ENCODE measurements around the gene MOGAT2. TPM values are rescaled to one million over a fixed set of nuclear protein-coding genes. Genes with fewer than 3 reads are reported as not detected.

MOGAT2 gene
- total RNA-seq, 1 donor from 2014 or later, result not detected

- H3K4me3 Mint-ChIP-seq, result no peak overlapping the region
- H3K27me3 Mint-ChIP-seq (ENCODE audit: insufficient read depth), result peaks cover 26% of the 10 kb centered on the region
- H3K9me3 Mint-ChIP-seq, result no peaks in the 10 kb centered on the region
- intact Hi-C loops (cut with micrococcal nuclease), result no loop called here
- H3K36me3 Mint-ChIP-seq (ENCODE audit: low read depth), result no peaks in the 10 kb centered on the region
- no peak overlapping the region for H3K27ac Mint-ChIP-seq
- DNase-seq (ENCODE audit: low spot score), result no peak
- peaks cover 7% of the 10 kb centered on the region for H3K4me1 Mint-ChIP-seq (ENCODE audit: low read depth)
Measured at GRCh38 chr11:75700940-75701339, 16.7 kb upstream of the MOGAT2 start.

- no peak for DNase-seq (ENCODE audit: low spot score)
- Mint-ChIP-seq H3K27ac (no peak overlapping the region), H3K9me3 (peaks cover 3% of the 10 kb centered on the region), H3K36me3 (ENCODE audit: low read depth) (no peaks in the 10 kb centered on the region), H3K4me3 (no peak overlapping the region), H3K27me3 (ENCODE audit: insufficient read depth) (peaks cover 20% of the 10 kb centered on the region), H3K4me1 (ENCODE audit: low read depth) (peaks cover 8% of the 10 kb centered on the region)
- intact Hi-C loops (cut with micrococcal nuclease), result no loop called here
Measured at GRCh38 chr11:75703695-75704237, 13.9 kb upstream of the MOGAT2 start.

DNA sequence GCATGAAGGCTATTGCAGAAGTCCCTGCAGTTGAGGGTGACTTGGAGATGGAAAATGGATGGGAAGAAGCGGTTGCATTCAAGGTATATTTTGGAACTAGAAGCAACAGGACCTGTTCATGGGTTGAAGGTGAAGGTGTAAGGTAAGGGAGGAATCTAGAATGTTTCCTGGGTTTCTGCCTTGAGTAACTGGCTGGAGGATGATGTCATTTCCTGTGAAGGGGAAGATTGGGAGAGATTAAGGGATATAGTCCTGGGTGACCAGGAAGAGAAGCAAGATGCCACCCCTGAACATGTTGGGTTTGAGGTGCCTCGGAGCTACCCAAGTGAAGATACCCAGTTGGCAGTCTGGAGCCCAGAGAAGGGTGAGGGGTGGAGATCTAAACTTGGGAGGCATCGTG lies 12.1 kb upstream of the MOGAT2 start:
- DNase-seq (ENCODE audit: low spot score), result no peak
- intact Hi-C loops (cut with micrococcal nuclease), result loop anchor here (5.0 kb wide), 1 partner anchor 612 kb away; no protein-coding TSS in a partner anchor
- Mint-ChIP-seq H3K36me3 (ENCODE audit: low read depth) (no peaks in the 10 kb centered on the region), H3K4me3 (no peak overlapping the region), H3K9me3 (peaks cover 3% of the 10 kb centered on the region), H3K27ac (peak overlapping the region; percentile 16), H3K27me3 (ENCODE audit: insufficient read depth) (peaks cover 20% of the 10 kb centered on the region), H3K4me1 (ENCODE audit: low read depth) (peaks cover 8% of the 10 kb centered on the region)

DNA sequence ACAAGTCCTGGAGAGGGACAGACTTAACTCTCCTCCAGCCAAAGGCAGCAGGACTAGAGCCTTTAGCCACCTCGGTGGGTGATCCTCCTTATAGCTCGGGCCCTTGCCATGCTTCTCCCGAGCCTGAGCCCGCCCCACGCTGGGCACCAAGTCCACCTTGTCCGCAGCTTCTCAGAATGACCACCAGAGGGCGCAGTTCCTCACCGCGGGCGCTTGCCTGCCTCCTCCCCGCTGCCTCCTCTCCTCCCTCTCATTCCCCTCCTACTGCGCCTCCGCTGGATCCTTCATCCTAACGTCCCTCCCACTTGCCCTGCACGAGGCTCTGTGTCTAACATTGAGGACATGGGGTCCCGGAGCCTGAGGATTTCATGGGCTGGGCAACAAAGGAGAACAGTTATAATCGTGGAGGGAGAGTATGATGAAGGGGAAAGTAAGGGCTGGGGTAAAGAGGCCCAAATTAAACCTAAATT lies 11.3 kb upstream of the MOGAT2 start:
- peak; percentile 48 for DNase-seq (ENCODE audit: low spot score)
- Mint-ChIP-seq H3K9me3 (peaks cover 3% of the 10 kb centered on the region), H3K36me3 (ENCODE audit: low read depth) (no peaks in the 10 kb centered on the region), H3K4me1 (ENCODE audit: low read depth) (peaks cover 8% of the 10 kb centered on the region), H3K27ac (no peak overlapping the region), H3K27me3 (ENCODE audit: insufficient read depth) (peaks cover 23% of the 10 kb centered on the region), H3K4me3 (no peak overlapping the region)
- intact Hi-C loops (cut with micrococcal nuclease), result loop anchor here (1.0 to 5.0 kb wide), 2 partner anchors 161 to 611 kb away; no protein-coding TSS in a partner anchor

- intact Hi-C loops (cut with micrococcal nuclease), result no loop called here
- Mint-ChIP-seq H3K9me3 (no peaks in the 10 kb centered on the region), H3K4me3 (no peak overlapping the region), H3K27ac (no peak overlapping the region), H3K27me3 (ENCODE audit: insufficient read depth) (peaks cover 18% of the 10 kb centered on the region), H3K36me3 (ENCODE audit: low read depth) (no peaks in the 10 kb centered on the region), H3K4me1 (ENCODE audit: low read depth) (no peaks in the 10 kb centered on the region)
- no peak for DNase-seq (ENCODE audit: low spot score)
Measured at GRCh38 chr11:75714211-75714610, 3.4 kb upstream of the MOGAT2 start.

DNA sequence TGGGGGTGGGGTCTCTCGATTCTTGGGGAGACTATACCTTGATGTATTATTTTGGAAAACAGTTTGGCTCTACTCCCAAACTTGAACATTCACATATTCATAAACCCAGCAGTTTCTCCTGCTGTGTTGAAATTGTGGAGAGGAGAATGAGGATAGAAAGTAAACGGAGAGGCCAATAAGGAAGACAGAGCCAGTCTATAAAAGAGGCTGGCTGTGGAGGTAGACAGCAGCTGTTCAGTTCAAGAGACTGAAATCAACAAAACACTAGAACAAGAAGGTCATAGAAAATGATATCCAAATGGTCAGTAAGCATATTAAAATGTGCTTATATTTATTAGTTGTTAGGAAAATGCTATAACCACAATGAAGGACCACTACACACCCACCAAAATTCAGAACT lies 1.9 kb upstream of the MOGAT2 start:
- DNase-seq (ENCODE audit: low spot score), result no peak
- no peaks in the 10 kb centered on the region for H3K4me1 Mint-ChIP-seq (ENCODE audit: low read depth)
- no peaks in the 10 kb centered on the region for H3K36me3 Mint-ChIP-seq (ENCODE audit: low read depth)
- no peak overlapping the region for H3K27ac Mint-ChIP-seq
- peaks cover 9% of the 10 kb centered on the region for H3K27me3 Mint-ChIP-seq (ENCODE audit: insufficient read depth)
- intact Hi-C loops (cut with micrococcal nuclease), result no loop called here
- H3K4me3 Mint-ChIP-seq, result no peak overlapping the region
- H3K9me3 Mint-ChIP-seq, result no peaks in the 10 kb centered on the region

DNA sequence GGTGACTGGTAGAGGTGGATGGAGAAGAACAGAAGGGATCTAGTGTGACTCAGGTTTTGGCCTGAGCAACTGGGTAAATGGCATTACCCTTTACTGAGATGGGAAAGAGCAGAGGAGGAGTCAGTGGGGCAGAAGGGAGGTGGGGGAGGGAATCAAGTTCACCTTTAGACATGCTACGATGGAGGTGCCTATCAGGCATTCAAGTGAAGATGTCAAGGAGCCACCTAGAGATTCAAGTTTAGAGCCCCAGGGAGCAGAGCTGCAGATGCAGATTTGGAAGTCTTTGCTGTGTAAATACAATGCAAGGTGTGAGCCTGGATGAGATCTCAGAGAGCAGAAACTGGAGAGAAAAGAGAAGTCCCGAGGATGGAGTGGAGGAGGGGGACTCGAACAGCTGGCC lies 979 bp upstream of the MOGAT2 start:
- Mint-ChIP-seq H3K27ac (no peak overlapping the region), H3K4me3 (no peak overlapping the region), H3K9me3 (no peaks in the 10 kb centered on the region), H3K4me1 (ENCODE audit: low read depth) (no peaks in the 10 kb centered on the region), H3K27me3 (ENCODE audit: insufficient read depth) (peaks cover 5% of the 10 kb centered on the region), H3K36me3 (ENCODE audit: low read depth) (no peaks in the 10 kb centered on the region)
- intact Hi-C loops (cut with micrococcal nuclease), result no loop called here
- DNase-seq (ENCODE audit: low spot score), result no peak

DNA sequence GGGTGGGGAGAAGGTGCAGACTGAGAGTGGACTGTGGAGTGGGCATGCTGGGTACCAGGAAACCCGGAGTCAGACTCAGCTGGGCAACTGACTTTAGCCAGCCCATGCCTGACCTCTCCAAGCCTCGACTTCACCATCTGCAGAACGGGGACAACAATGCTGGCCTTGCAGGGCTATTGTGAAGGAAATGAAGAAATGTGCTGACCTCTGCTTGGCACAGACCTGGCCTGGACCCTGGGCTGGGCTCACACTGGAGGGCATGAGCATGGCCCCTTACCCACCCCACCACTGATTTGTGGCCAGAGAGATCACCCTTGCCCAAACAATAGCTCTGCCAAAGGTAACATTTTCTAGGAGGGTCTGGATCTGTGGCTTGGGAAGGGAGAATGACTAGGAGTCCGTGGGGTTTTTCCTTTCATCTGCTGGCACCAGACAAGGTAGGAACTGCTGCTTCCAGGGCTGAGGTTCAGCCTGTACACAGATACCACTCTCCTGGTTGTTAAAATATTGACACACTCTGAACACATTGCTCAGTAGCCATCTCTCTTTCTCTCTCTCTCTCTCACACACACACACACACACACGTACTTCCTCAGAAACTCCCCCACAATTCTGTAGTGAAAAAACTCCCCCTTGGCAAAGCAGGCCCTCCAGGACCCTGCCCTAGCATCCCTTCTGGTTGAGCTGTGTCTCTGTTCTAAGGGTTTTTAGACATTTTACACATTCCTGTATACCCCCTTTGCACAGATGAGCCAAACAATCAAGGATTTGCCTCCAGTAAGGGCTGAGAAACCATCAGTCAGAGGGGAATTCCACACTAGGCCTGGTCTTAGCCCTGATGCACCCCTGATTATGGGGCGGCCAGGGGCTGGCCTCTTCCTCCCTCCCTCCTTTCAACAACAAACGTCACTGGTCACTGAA lies 1.0 kb downstream of the MOGAT2 start:
- Mint-ChIP-seq H3K9me3 (no peaks in the 10 kb centered on the region), H3K27ac (no peak overlapping the region), H3K36me3 (ENCODE audit: low read depth) (no peaks in the 10 kb centered on the region), H3K27me3 (ENCODE audit: insufficient read depth) (peaks cover 3% of the 10 kb centered on the region), H3K4me3 (no peak overlapping the region), H3K4me1 (ENCODE audit: low read depth) (no peaks in the 10 kb centered on the region)
- no peak for DNase-seq (ENCODE audit: low spot score)
- intact Hi-C loops (cut with micrococcal nuclease), result no loop called here

GRCh38 chr11:75719340-75720239 lies 2.0 kb downstream of the MOGAT2 start:
- intact Hi-C loops (cut with micrococcal nuclease), result no loop called here
- H3K27me3 Mint-ChIP-seq (ENCODE audit: insufficient read depth), result peaks cover 3% of the 10 kb centered on the region
- no peaks in the 10 kb centered on the region for H3K36me3 Mint-ChIP-seq (ENCODE audit: low read depth)
- no peaks in the 10 kb centered on the region for H3K9me3 Mint-ChIP-seq
- no peak overlapping the region for H3K4me3 Mint-ChIP-seq
- no peak for DNase-seq (ENCODE audit: low spot score)
- H3K27ac Mint-ChIP-seq, result no peak overlapping the region
- H3K4me1 Mint-ChIP-seq (ENCODE audit: low read depth), result no peaks in the 10 kb centered on the region

GRCh38 chr11:75720639-75721038 lies 3.0 kb downstream of the MOGAT2 start:
- no peak overlapping the region for H3K27ac Mint-ChIP-seq
- no peak overlapping the region for H3K4me3 Mint-ChIP-seq
- intact Hi-C loops (cut with micrococcal nuclease), result no loop called here
- no peaks in the 10 kb centered on the region for H3K4me1 Mint-ChIP-seq (ENCODE audit: low read depth)
- H3K9me3 Mint-ChIP-seq, result no peaks in the 10 kb centered on the region
- no peaks in the 10 kb centered on the region for H3K36me3 Mint-ChIP-seq (ENCODE audit: low read depth)
- DNase-seq (ENCODE audit: low spot score), result no peak
- H3K27me3 Mint-ChIP-seq (ENCODE audit: insufficient read depth), result peaks cover 3% of the 10 kb centered on the region

DNA sequence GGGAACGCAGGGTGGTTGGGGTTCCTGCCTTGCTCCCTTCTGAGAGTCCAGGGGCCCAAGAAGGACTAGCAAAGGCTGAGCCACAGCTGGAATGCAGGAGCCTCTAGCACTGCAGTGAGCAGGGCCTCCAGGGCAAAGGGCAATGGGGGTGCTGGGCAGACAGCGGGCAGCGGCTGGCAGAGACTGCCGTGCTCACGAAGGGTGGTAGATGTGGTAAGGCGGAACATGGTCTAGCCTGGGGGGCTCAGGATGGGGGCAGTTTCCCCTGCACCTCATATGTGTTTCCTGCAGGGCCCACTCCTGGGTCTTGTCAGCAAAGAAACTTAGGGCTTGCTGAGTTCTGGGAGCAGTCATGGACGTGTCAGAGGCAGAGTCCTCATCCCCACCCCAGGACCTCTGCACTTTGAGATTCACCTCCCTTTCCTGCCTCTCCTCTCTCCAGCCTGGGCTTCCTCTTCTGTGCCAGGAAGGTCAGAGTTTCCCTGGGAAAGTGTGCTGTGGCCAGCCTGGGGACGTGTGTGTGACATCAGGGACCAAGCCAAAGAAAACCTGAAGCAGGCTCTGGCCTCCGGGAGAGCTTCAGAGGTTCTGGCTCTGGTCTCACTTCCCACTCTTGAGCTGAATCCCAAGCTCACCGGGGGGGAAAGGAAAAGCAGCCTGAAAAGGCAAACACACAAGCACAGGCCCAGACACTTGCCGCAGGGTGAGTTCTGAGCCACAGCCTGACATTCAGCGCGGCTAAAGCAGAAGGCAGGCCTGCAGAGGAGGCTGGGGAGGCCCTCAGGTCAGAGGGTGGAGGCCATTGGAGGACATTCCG lies 4.4 kb downstream of the MOGAT2 start:
- Mint-ChIP-seq H3K4me1 (ENCODE audit: low read depth) (no peaks in the 10 kb centered on the region), H3K9me3 (no peaks in the 10 kb centered on the region), H3K36me3 (ENCODE audit: low read depth) (no peaks in the 10 kb centered on the region), H3K4me3 (no peak overlapping the region), H3K27me3 (ENCODE audit: insufficient read depth) (peaks cover 2% of the 10 kb centered on the region), H3K27ac (no peak overlapping the region)
- no peak for DNase-seq (ENCODE audit: low spot score)
- intact Hi-C loops (cut with micrococcal nuclease), result loop anchor here (2.0 kb wide), 3 partner anchors 47 to 597 kb away; partner anchors contain the start of gene DGAT2

DNA sequence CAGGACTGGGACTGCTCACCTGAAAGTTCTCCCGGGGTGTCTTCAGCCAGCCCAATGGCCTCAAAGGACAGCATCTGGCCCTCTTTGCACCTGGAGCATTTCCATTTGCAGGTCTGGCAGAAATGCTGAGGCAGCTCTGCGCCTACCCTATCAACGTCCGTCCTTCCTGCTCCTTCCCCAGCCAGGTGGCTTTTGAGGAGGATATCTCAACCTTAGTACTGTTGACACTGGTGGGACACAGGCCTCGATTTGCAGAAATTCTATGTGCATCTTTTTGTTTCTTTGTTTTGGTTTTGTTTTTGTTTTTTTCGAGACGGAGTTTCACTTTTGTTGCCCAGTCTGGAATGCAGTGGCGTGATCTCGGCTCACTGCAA lies 5.0 kb downstream of the MOGAT2 start:
- no peak for DNase-seq (ENCODE audit: low spot score)
- intact Hi-C loops (cut with micrococcal nuclease), result loop anchor here (1.0 to 2.0 kb wide), 4 partner anchors 46 to 596 kb away; partner anchors contain the start of gene DGAT2
- no peak overlapping the region for H3K4me3 Mint-ChIP-seq
- no peaks in the 10 kb centered on the region for H3K36me3 Mint-ChIP-seq (ENCODE audit: low read depth)
- peaks cover 2% of the 10 kb centered on the region for H3K27me3 Mint-ChIP-seq (ENCODE audit: insufficient read depth)
- H3K27ac Mint-ChIP-seq, result no peak overlapping the region
- no peaks in the 10 kb centered on the region for H3K9me3 Mint-ChIP-seq
- H3K4me1 Mint-ChIP-seq (ENCODE audit: low read depth), result no peaks in the 10 kb centered on the region

All from activated T-helper 1 cell treated with anti-CD3 and anti-CD28 coated beads, Interleukin-12 subunit alpha, Interleukin-12 subunit beta, Interleukin-2, Interleukin-4 antibody, amounts not matched to agents 30 ng/mL and 10 ng/mL and 1 ng/mL, durations not matched to agents 14 hours and 24 hours and 36 hours (primary cell).